Gastrocnemius medialis (tissue), 4 donors: ENCODE data around the gene PRR36. TPM values are rescaled to one million over a fixed set of nuclear protein-coding genes. Genes with fewer than 3 reads are reported as not detected.

Source experiments
- ATAC-seq, 2 donors: fragments of 150-250 bp; one replicate each; pipeline ENCODE4 v1.9.1; 2016
- DNase-seq, 2 donors: peaks; one replicate each; pipeline ENCODE4 v3.0.0-alpha.2; 2019
- H3K27ac ChIP-seq, 4 donors: fragments of 200-600 bp; sonication (generic); 1 replicate in 1 of 4; 2 replicates in 3 of 4; pipeline ENCODE4 v1.5.1; 2016 to 2018; ENCODE audit warnings: mild to moderate bottlenecking in 2 of 4, moderate library complexity in 1 of 4
- H3K27me3 ChIP-seq, 3 donors: fragments of 200-600 bp; sonication (generic) in 2 of 3; 1 replicate in 1 of 3; 2 replicates in 2 of 3; pipeline versions ENCODE4 v1.5.1 to v1.6.0; 2016 to 2019; ENCODE audit warnings: mild to moderate bottlenecking in 1 of 3, moderate library complexity in 1 of 3
- H3K36me3 ChIP-seq, 2 donors: fragments of 200-600 bp; sonication (generic) in 1 of 2; one replicate each; pipeline ENCODE4 v1.5.1; 2017 to 2018
- H3K4me1 ChIP-seq, 2 donors: fragments of 200-600 bp; sonication (generic) in 1 of 2; one replicate each; pipeline ENCODE4 v1.5.1; 2016 to 2017; ENCODE audit warnings: mild to moderate bottlenecking in 2 of 2
- H3K4me3 ChIP-seq, 4 donors: fragments of 200-600 bp; sonication (generic) in 3 of 4; 1 replicate in 1 of 4; 2 replicates in 3 of 4; pipeline ENCODE4 v1.5.1; 2016 to 2019; ENCODE audit warnings: mild to moderate bottlenecking in 2 of 4
- H3K9me3 ChIP-seq, 3 donors: fragments of 200-600 bp; sonication (generic) in 2 of 3; 1 replicate in 1 of 3; 2 replicates in 2 of 3; pipeline ENCODE4 v1.5.1; 2016 to 2019
- CTCF ChIP-seq, 5 experiments: fragments of 450-650 bp in 3 of 5; fragments of 200-600 bp in 2 of 5; sonication (generic) in 2 of 5; IDR thresholded peaks in 4 of 5; conservative IDR thresholded peaks in 1 of 5; 1 replicate in 4 of 5; 2 replicates in 1 of 5; pipeline ENCODE4 v1.5.1; 2016 to 2019; ENCODE audit warnings: antibody characterized with exemption in 5 of 5, mild to moderate bottlenecking in 3 of 5, moderate library complexity in 3 of 5
- POLR2A ChIP-seq, 2 donors: fragments of 450-650 bp; IDR thresholded peaks; one replicate each; pipeline ENCODE4 v1.6.1; 2017; ENCODE audit warnings: antibody characterized with exemption in 2 of 2, mild to moderate bottlenecking in 2 of 2, moderate library complexity in 2 of 2
- in situ Hi-C, 4 donors: fragments of 200-750 bp; cut with MboI; loops; one replicate each; pipeline versions ENCODE4 v1.15.0 to v1.8.0; 2017; ENCODE audit warnings: low sequenced_read_pairs in 4 of 4
- intact Hi-C: fragments of 100-400 bp; cut with DNase I; formaldehyde crosslinking; loops from one replicate; pipeline ENCODE4 v1.15.1; 2023; ENCODE audit warnings: low total_unique reads
- total RNA-seq, 4 donors: library from RNA; depleted of rRNA; stranded (reverse); fragments of >200 nt; gene quantifications; one replicate each; pipeline versions ENCODE4 v1.1.0 to v1.2.3, GENCODE V29; 2016

The PRR36 gene
- total RNA-seq, 4 donors from 2014 or later: not detected

- H3K27me3 ChIP-seq: no peaks in the 10 kb centered on the region
- H3K9me3 ChIP-seq: no peaks in the 10 kb centered on the region
- in situ Hi-C loops: no loop called here
- peak; percentile 49 to 51 for ATAC-seq
- H3K4me1 ChIP-seq: peaks cover 22 to 37% of the 10 kb centered on the region in 2 donors
- H3K4me3 ChIP-seq: peak overlapping the region; percentile 82 to 97 (median 90)
- intact Hi-C loops: loop anchor here (10.0 kb wide), 1 partner anchor 610 kb away; the partner anchor contains the start of gene ZNF414
- peak in 1 of 2 donors; percentile 43 for DNase-seq
- TF ChIP-seq POLR2A (IDR thresholded peaks at IDR 0.05) (no peak), CTCF (IDR thresholded peaks at IDR 0.05 in 4 of 5, conservative IDR thresholded peaks at IDR 0.05 in 1 of 5) (no peak)
- peaks cover 0 to 13% of the 10 kb centered on the region in 2 donors for H3K36me3 ChIP-seq
- peak overlapping the region; percentile 86 to 92 (median 90) for H3K27ac ChIP-seq
Measured at GRCh38 chr19:7904074-7905020, 30.2 kb upstream of the PRR36 start.

GRCh38 chr19:7903244-7904073 lies 29.3 kb upstream of the PRR36 start, which contains the start of gene MAP2K7:
Gene MAP2K7, plus strand, starts transcription at chr19:7903877. Its CDS starts 68 bp downstream, at chr19:7903945.
- Histone ChIP-seq H3K27ac (peak within 1 kb of the TSS; percentile 86 to 92 (median 90)), H3K36me3 (peaks cover 0 to 13% of the 10 kb centered on the region in 2 donors), H3K4me3 (peak within 1 kb of the TSS; percentile 82 to 97 (median 90)), H3K4me1 (peaks cover 22 to 37% of the 10 kb centered on the region in 2 donors), H3K9me3 (no peaks in the 10 kb centered on the region), H3K27me3 (no peaks in the 10 kb centered on the region)
- intact Hi-C loops (loop anchor here (1.0 to 10.0 kb wide), 5 partner anchors 17 to 611 kb away; partner anchors contain the start of genes PET100, SNAPC2, TIMM44 and XAB2), in situ Hi-C loops (no loop called here)
- DNase-seq (peak; percentile 99 to 100), ATAC-seq (peak; percentile 95 to 97)
- TF ChIP-seq POLR2A (IDR thresholded peaks at IDR 0.05) (peak; percentile 84 to 86), CTCF (IDR thresholded peaks at IDR 0.05 in 4 of 5, conservative IDR thresholded peaks at IDR 0.05 in 1 of 5) (peak in 4 of 5 experiments; percentile 22 to 55 (median 38))

- in situ Hi-C loops (no loop called here), intact Hi-C loops (loop anchor here (1.0 to 10.0 kb wide), 5 partner anchors 17 to 612 kb away; partner anchors contain the start of genes PET100, SNAPC2, TIMM44 and XAB2)
- ATAC-seq: no peak
- peak overlapping the region; percentile 66 to 97 (median 76) for H3K4me3 ChIP-seq
- H3K4me1 ChIP-seq: peaks cover 22 to 37% of the 10 kb centered on the region in 2 donors
- no peak for DNase-seq
- peak overlapping the region; percentile 86 to 92 (median 90) for H3K27ac ChIP-seq
- H3K9me3 ChIP-seq: no peaks in the 10 kb centered on the region
- no peaks in the 10 kb centered on the region for H3K27me3 ChIP-seq
- TF ChIP-seq POLR2A (IDR thresholded peaks at IDR 0.05) (no peak), CTCF (IDR thresholded peaks at IDR 0.05 in 4 of 5, conservative IDR thresholded peaks at IDR 0.05 in 1 of 5) (no peak)
- H3K36me3 ChIP-seq: peaks cover 0 to 13% of the 10 kb centered on the region in 2 donors
Measured at GRCh38 chr19:7902796-7903243, 28.6 kb upstream of the PRR36 start.

- H3K4me3 ChIP-seq: no peak overlapping the region
- no peak for TF ChIP-seq CTCF (IDR thresholded peaks at IDR 0.05 in 4 of 5, conservative IDR thresholded peaks at IDR 0.05 in 1 of 5)
- no peak for TF ChIP-seq POLR2A (IDR thresholded peaks at IDR 0.05)
- no peak overlapping the region for H3K27ac ChIP-seq
- no peaks in the 10 kb centered on the region for H3K9me3 ChIP-seq
- H3K27me3 ChIP-seq: no peaks in the 10 kb centered on the region
- peaks cover 0 to 11% of the 10 kb centered on the region in 2 donors for H3K36me3 ChIP-seq
- ATAC-seq (no peak), DNase-seq (no peak)
- H3K4me1 ChIP-seq: peaks cover 22 to 30% of the 10 kb centered on the region in 2 donors
- in situ Hi-C loops (no loop called here), intact Hi-C loops (loop anchor here (10.0 kb wide), 1 partner anchor 613 kb away; the partner anchor contains the start of gene ZNF414)
Measured at GRCh38 chr19:7901337-7901736, 27.1 kb upstream of the PRR36 start.
